ENCODE results near the gene ODAD4. TPM values are rescaled to one million over a fixed set of nuclear protein-coding genes. Genes with fewer than 3 reads are reported as not detected.

The ODAD4 gene
- total RNA-seq, 6 experiments from 2014 or later = 0.74 to 1.8 (median 0.97) TPM

GRCh38 chr17:41901646-41902045 lies 28.8 kb upstream of the ODAD4 start:
- Mint-ChIP-seq H3K27ac (peak overlapping the region; percentile 49), H3K4me3 (no peak overlapping the region), H3K9me3 (no peaks in the 10 kb centered on the region), H3K36me3 (ENCODE audit: low read depth) (peaks cover 53% of the 10 kb centered on the region), H3K4me1 (ENCODE audit: low read depth) (peaks cover 15% of the 10 kb centered on the region), H3K27me3 (ENCODE audit: insufficient read depth) (no peaks in the 10 kb centered on the region; the same call in none of the 2 replicates)
- no peak for TF ChIP-seq CTCF (IDR thresholded peaks at IDR 0.05)
- DNase-seq = no peak

- Mint-ChIP-seq H3K9me3 (no peaks in the 10 kb centered on the region), H3K27me3 (ENCODE audit: insufficient read depth) (no peaks in the 10 kb centered on the region; the same call in none of the 2 replicates), H3K4me1 (ENCODE audit: low read depth) (peaks cover 30% of the 10 kb centered on the region), H3K4me3 (no peak overlapping the region), H3K27ac (0 out of 2 replicates have a peak overlapping the region, but pooled peaks have one; percentile 36), H3K36me3 (ENCODE audit: low read depth) (peaks cover 54% of the 10 kb centered on the region)
- no peak for TF ChIP-seq CTCF (IDR thresholded peaks at IDR 0.05)
- no peak for DNase-seq
Measured at GRCh38 chr17:41904242-41904841, 26.1 kb upstream of the ODAD4 start.

- peaks cover 58% of the 10 kb centered on the region for H3K36me3 Mint-ChIP-seq (ENCODE audit: low read depth)
Measured at GRCh38 chr17:41905172-41905571, 25.2 kb upstream of the ODAD4 start.

GRCh38 chr17:41906465-41907184 lies 23.8 kb upstream of the ODAD4 start:
- no peaks in the 10 kb centered on the region for H3K9me3 Mint-ChIP-seq
- no peaks in the 10 kb centered on the region; the same call in none of the 2 replicates for H3K27me3 Mint-ChIP-seq (ENCODE audit: insufficient read depth)
- peaks cover 49% of the 10 kb centered on the region for H3K4me1 Mint-ChIP-seq (ENCODE audit: low read depth)
- H3K36me3 Mint-ChIP-seq (ENCODE audit: low read depth) = peaks cover 46% of the 10 kb centered on the region
- DNase-seq = no peak
- H3K4me3 Mint-ChIP-seq = peak overlapping the region; percentile 23
- peak overlapping the region; percentile 82 for H3K27ac Mint-ChIP-seq
- TF ChIP-seq CTCF (IDR thresholded peaks at IDR 0.05) = no peak

More at GRCh38 chr17:41905172-41905571, 25.2 kb upstream of the ODAD4 start:
- no peak overlapping the region for H3K4me3 Mint-ChIP-seq
- no peaks in the 10 kb centered on the region for H3K9me3 Mint-ChIP-seq
- no peak overlapping the region for H3K27ac Mint-ChIP-seq
- TF ChIP-seq CTCF (IDR thresholded peaks at IDR 0.05) = no peak
- no peak for DNase-seq
- H3K27me3 Mint-ChIP-seq (ENCODE audit: insufficient read depth) = no peaks in the 10 kb centered on the region; the same call in none of the 2 replicates
- peaks cover 36% of the 10 kb centered on the region for H3K4me1 Mint-ChIP-seq (ENCODE audit: low read depth)

GRCh38 chr17:41907185-41907556 lies 23.2 kb upstream of the ODAD4 start:
- H3K9me3 Mint-ChIP-seq = no peaks in the 10 kb centered on the region
- peaks cover 45% of the 10 kb centered on the region for H3K36me3 Mint-ChIP-seq (ENCODE audit: low read depth)
- H3K4me1 Mint-ChIP-seq (ENCODE audit: low read depth) = peaks cover 52% of the 10 kb centered on the region
- H3K27ac Mint-ChIP-seq = peak overlapping the region; percentile 82
- TF ChIP-seq CTCF (IDR thresholded peaks at IDR 0.05) = no peak
- H3K4me3 Mint-ChIP-seq = peak overlapping the region; percentile 23
- no peaks in the 10 kb centered on the region; the same call in none of the 2 replicates for H3K27me3 Mint-ChIP-seq (ENCODE audit: insufficient read depth)
- DNase-seq = peak; percentile 59

All from HFFc6 (cell line).